Activated CD8-positive, alpha-beta memory T cell treated with anti-CD3 and anti-CD28 coated beads, Interleukin-2, amount 50 U/mL, for 24 hours (primary cell): ENCODE data around the gene TRIP6.

Experiments
- DNase-seq: peaks from one replicate; pipeline ENCODE4 v3.0.0-alpha.2; 2020; ENCODE audit errors: extremely low read depth

Gene TRIP6

DNA sequence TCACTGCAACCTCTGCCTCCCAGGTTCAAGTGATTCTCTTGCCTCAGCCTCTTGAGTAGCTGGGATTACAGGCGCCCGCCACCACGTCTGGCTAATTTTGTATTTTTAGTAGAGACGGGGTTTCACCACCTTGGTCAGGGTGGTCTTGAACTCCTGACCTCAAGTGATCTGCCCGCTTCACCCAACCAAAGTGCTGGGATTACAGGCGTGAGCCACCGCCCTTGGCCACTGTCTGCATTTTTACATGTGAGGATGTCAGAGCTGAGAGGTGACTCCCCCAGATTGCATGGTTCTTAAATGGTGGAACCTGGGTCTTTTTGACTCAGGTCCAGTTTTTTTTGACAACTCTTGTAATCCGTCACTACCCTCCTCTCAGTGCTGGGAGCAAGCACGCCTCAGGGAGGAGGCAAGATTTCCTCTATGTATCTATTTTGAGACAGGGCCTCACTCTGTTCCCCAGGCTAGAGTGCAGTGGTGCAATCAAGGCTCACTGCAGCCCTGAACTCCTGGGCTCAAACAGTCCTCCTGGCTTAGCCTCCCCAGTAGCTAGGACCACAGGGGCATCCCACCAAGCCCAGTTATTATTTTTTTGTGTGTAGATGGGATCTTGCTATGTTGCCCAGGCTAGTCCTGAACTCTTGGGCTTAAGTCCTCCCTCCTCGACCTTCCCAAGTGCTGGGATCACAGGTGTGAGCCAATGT, 6.6 kb downstream of the TRIP6 start:
- DNase-seq, result no peak

DNA sequence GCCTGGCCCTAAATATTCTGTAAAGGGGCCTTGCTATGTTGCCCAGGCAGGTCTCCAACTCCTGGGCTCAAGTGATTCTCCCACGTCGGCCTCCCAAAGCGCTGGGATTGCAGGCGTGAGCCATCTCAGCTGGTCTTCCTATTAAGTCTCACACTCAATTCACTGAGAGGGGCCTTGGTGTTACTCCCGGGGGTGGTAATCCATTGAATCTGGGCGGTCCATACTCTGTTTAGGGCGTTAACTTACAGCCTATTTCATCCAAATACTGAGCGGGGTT, 7.1 kb downstream of the TRIP6 start:
- no peak for DNase-seq

DNA sequence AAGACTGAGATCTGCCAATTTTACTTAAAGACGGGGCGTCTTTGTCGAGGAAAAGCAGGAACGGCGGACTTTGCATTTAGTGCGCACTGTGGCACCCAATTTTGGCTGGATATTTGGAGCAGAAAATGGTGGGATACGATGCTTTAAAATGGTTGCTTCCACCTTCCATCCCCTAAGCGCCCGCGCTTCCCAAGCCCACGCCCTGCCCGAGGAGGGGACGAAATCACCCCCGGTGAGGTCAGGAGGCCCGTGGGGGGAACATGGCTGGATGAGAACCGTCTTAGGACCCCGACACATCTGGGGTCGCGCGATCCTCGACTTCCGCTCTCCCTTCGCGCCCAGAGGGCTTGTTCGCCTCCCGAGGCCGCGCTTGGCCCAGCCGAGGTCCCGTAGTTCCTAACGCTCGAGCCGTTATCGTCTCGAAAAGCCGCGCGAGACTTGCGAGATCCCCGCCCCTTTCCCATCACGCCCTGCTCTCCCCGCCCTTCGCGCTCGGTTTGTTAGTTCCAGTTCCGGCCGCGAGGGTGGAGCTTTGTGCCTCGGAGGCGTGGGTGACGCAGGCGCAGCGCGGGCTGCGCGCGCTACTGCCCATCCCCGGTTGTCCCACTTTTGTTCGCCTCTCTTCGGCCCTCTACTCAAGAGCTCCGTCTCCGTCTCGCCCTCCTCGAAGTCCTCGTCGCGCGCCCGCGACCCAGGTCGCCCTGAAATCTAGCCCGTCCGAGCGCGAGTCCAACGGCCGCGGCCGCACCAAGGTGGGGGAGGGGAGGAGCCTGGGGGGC, 7.6 kb downstream of the TRIP6 start, which contains the start of gene SRRT:
Gene SRRT, plus strand, starts transcription at position 527 of the 779 bp plus-strand sequence. CDS start 488 bp downstream, outside the sequence.
- peak; percentile 94 for DNase-seq

DNA sequence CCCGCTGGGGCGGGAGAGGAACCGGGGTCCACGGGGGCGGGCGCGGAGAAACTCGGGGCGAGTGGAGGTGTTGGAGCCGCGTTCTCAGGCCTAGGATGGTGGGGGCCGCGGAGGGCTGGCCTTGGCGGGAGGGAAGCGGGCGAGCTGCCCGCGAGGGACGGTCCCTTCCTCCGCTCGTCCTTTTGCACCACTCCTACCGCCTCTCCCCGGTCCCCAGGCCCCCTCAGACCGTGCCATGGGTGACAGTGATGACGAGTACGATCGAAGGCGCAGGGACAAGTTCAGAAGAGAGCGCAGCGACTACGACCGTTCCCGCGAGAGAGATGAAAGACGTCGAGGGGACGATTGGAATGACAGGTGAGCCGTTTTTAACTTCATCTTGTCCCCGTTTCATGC, 8.2 kb downstream of the TRIP6 start:
- no peak for DNase-seq

DNA sequence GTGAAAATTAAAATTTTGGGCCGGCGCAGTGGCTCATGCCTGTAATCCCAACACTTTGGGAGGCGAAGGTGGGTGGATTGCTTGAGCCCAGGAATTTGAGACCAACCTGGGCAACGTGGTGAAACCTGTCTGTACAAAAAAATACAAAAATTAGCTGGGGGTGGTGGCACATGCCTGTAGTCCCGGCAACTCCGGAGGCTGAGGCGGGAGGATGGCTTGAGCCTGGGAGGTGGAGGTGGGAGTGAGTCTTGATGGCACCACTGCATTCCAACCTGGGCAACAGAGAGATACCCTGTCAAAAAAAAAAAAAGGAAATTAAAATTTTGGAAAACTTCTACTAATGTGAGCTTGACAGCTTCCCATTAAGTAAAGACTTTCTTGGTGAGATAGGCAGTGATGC, 10.8 kb downstream of the TRIP6 start:
- DNase-seq, result no peak

DNA sequence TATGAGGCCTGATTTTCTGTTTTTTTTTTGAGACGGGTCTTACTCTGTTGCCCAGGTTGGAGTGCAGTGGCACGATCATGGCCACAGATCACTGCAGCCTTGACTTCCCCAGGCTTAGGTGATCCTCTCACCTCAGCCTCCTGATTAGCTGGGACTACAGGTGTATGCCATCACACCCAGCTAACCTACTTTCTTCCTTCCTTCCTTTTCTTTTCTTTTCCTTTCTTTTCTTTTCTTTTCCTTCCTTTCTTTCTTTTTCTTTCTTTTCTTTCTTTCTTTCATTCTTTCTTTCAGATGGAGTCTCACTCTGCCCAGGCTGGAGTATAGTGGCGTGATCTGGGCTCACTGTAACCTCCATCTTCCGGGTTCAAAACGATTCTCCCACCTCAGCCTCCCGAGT, 11.5 kb downstream of the TRIP6 start:
- DNase-seq, result no peak

DNA sequence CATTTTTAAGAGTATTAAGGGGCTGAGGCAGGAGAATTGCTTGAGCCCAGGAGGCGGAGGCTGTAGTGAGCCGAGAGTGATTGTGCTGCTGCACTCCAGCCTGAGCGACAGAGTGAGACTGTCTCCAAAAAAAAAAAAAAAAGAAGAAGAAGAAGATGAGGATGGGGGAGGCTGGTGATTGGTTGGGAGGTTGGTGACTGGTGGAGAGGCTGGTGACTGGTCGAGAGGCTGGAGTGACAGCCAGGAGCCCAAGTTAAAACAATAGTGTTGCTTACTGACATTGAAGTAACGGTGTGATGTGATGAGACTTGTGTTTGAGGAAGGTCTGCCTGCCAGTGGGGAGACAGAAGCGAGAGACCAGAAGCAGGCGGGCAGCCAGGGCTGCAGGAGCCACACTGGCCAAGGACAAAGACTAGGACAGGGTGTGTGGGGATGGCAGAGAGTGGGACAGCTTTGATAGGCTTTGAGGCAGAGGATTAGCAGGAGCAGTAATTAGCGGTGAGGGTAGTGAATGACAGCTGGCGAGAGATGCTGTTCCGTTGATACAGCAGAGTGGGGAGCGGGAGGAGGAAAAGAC, 12.6 kb downstream of the TRIP6 start:
- no peak for DNase-seq

DNA sequence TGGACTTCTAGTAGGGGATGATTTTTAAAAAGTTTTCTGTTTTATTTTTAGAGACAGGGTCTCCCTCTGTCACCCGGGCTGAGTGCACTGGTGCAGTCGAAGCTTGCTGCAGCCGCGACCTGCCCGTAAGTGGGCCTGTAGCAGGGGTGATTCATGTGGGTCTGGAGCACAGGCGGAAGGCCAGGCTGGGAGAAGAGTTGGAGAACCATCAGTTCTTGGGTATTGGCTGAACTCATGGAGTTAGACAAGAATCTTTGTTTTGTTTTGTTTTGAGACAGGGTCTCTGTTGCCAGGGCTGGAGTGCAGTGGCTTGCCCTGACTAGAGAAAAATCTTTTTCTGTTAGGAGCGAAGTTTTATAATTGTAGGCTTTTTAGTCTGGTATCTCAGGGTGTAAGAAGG, 13.5 kb downstream of the TRIP6 start:
- DNase-seq, result no peak

DNA sequence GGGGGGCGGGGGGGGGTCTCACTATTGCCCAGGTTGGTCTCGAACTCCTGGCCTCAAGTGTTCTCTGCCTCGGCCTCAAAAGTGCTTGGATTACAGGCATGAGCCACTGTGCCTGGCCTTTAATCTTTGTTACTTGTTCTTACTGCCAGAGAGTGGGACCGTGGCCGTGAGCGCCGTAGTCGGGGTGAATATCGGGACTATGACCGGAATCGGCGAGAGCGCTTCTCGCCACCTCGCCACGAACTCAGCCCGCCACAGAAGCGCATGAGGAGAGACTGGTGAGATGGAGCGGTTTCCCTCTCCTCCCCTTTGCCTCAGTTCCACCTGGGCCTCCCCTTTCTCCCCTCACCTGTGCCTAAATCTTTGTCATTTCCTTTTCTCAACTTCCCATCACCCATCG, 13.9 kb downstream of the TRIP6 start:
- DNase-seq, result no peak

DNA sequence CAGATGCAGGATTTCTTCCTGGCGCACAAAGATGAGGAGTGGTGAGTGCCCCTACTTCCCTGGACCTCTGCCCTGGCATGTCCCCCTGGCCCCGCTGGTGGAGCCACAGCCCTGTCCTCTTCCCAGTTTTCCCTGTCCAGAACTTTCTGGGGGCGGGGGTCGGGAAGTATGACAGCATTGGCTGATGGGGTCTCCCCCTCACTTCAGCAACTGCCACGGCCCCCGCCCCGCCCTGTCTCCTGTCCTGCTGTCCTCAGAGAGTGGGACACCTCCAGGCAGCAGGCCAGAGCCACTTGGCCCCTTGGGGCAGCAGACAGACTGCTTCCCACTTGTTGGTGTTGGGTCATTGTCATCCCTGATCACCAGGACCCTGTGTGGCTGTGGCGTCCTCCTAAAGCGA, 15.0 kb downstream of the TRIP6 start:
- DNase-seq, result no peak

DNA sequence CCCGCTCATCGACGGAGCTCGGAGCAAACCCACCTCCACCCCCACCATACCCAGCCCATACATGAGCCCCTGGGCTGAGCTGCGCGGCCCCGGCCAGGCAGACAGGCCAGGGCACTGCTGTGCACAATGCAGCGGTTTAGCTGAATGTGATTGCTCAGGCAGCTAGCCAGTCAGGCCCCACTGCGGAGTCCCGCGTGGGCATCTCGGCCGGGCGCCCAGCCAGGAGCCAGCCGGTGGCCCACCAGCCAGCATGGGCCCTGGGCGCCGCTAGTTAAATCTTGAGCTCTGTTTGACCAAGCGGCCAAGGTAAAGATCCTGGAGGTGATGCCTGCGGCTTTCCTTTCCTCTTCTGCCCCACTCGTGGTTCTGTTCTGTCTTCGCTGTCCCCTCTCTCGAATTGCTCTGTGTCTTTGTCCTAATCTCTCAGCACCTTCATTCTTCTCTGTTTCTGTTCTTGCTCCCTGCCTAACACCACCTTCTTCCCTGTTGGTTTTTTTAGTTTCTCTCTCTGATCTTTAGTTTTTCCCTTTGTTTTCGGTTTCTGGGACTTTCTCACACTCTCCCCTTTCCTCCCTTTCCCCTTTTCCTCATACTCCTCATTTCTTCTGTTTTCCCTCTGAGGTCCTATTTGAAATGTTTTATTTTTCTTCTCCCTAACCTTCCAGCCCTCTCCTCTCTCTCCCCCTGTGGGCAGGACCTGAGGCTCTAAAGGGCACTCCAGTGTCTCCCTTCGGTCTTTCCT, 15.8 kb downstream of the TRIP6 start:
- no peak for DNase-seq

DNA sequence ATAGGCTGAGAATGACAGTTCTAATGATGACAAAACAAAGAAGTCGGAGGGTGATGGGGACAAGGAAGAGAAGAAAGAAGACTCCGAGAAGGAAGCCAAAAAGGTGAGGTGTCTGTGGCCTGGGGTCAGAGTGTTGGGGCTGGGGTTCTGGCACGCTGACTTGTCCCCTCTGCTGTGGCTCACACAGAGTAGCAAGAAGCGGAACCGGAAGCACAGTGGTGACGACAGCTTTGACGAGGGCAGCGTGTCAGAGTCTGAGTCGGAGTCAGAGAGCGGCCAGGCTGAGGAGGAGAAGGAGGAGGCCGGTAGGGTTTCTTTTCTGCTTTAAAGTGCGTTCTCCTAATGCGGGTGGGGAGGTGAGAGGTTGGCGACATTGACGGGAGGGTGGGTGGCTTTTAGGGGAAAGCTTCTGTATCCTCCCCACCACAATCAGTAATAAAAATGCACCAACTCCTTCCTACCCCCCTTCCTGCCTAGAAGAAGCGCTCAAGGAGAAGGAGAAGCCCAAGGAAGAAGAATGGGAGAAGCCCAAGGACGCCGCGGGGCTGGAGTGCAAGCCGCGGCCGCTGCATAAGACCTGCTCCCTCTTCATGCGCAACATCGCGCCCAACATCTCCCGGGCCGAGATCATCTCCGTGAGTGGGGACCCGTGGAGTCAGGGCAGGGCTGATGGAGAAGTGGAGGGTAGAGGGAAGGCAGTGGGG, 17.7 kb downstream of the TRIP6 start:
- DNase-seq, result no peak

DNA sequence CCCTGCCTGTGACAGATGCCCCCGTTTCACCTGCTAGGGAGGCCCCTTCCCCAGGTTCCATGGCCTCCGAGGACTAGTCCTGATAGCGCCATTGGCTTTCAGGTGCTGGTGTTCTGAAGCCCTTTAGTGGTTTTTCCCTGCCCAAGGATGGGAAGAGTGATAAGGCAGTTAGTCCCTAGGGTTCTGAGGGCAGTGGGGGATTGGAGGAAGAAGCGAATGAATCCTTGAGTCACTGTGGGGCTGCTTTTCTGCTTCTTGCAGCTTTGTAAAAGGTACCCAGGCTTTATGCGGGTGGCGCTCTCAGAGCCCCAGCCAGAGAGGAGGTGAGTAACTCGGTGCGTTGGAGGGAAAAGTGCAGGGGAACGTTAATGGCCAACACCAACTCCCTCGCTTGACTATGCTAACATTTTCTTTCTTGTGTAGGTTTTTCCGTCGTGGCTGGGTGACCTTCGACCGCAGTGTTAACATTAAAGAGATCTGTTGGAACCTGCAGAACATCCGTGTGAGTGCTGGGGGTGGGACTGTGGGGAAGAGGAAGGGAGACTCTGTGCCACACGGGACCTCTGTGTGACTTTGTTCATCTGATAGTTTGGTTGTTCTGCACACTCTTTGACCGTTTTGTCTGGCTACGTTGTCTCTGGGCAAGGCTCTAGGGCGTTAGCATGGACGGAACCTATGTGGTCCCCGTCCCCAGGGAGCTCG, 18.4 kb downstream of the TRIP6 start:
- DNase-seq, result no peak

DNA sequence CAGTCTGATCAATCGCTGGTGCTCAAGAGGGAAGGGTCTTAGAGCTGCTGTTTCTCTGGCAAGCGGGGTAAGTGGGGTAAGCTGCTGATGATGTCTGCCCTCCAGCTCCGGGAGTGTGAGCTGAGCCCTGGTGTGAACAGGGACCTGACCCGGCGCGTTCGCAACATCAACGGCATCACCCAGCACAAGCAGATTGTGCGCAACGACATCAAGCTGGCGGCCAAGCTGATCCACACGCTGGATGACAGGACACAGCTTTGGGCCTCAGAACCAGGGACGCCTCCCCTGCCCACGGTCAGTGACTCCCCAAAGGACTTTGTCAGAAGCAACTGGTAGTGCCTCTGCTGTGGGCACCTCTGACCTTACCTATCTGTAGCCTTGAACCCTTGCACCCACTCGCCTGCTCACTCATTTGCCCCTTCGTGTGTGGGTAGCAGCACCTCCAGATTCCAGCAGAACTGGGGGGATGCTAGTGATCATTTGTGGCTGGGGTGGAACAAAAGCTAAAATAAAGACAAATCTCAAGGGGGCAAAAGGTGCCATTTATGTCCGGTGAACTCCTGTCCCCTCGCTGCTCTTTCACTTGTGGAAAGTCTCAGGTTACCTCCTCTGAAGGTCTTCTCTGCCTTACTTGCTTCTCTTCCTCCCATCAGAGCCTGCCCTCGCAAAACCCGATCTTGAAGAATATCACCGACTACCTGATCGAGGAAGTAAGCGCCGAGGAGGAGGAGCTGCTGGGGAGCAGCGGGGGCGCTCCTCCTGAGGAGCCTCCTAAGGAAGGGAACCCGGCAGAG, 19.2 kb downstream of the TRIP6 start:
- no peak for DNase-seq

DNA sequence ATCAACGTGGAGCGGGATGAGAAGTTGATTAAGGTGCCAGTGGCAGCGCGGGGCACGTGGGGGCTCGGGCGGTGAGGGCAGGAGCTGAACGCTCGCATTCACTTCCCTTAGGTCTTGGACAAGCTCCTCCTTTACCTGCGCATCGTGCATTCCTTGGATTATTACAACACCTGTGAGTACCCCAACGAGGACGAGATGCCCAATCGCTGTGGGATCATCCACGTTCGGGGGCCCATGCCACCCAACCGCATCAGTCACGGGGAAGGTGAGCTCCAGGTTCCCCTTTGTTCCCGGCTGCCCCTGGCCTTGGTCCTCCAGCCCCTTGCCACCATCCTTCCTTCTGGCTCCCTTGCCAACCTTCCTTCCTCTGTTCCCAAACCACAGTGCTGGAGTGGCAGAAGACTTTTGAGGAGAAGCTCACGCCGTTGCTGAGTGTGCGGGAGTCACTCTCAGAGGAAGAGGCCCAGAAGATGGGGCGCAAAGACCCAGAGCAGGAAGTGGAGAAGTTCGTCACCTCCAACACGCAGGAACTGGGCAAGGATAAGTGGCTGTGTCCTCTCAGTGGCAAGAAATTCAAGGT, 19.8 kb downstream of the TRIP6 start:
- DNase-seq, result no peak

DNA sequence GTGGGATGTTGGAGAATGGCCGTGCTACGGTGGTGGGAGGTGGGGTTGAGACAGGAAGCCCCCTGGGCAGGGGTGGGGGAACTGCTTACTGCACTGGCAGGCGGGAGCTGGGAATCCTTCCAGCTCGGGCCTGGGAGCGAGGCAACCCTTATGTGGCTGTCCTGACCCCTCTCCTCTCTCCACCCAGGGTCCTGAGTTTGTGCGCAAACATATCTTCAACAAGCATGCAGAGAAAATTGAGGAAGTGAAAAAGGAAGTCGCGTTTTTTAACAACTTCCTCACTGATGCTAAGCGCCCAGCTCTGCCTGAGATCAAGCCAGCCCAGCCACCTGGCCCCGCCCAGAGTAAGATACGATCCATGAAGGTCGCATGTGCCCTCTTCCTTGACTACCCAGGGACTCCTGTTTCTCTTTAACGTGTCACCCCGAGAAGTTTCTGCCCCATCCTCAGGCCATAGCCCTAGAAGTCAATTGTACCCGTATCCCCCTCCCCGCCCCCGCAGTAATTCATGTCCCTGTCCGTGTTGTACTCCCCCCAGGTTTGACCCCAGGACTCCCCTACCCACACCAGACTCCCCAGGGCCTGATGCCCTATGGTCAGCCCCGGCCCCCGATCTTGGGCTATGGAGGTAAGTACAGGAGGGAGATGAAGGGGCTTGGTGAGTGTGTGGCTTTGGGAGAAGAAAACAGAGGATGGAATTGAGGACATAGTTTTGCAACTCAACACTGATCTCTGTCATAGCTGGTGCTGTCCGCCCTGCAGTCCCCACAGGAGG, 20.5 kb downstream of the TRIP6 start:
- DNase-seq, result no peak

DNA sequence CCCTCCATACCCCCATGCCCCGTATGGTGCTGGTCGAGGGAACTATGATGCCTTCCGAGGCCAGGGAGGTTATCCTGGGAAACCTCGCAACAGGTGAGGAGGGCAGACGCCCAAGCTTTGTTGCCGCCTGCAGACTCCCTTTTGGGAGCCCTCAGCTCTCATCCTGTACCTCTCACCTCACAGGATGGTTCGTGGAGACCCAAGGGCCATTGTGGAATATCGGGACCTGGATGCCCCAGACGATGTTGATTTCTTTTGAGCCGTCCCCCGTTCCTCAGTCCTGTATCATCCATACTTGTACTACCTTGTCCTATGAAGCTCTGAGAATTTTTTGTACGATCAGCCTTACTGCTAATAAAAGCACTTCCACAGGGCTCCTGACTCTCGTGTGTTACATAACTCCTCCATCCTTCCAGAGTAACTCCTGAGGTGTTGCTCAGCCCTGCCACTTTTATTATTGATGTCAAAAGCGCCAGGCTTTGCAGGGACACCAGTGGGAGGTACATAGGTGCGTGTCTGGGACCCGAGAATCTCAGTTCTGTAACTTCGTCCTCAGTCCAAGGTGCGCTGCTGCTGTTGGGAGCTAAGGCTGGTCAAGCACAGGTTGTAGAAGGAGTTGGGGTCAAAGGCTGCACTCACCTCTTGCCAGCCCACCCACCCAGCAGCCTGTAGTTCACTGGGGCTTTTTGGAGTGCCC, 21.3 kb downstream of the TRIP6 start:
- no peak for DNase-seq

DNA sequence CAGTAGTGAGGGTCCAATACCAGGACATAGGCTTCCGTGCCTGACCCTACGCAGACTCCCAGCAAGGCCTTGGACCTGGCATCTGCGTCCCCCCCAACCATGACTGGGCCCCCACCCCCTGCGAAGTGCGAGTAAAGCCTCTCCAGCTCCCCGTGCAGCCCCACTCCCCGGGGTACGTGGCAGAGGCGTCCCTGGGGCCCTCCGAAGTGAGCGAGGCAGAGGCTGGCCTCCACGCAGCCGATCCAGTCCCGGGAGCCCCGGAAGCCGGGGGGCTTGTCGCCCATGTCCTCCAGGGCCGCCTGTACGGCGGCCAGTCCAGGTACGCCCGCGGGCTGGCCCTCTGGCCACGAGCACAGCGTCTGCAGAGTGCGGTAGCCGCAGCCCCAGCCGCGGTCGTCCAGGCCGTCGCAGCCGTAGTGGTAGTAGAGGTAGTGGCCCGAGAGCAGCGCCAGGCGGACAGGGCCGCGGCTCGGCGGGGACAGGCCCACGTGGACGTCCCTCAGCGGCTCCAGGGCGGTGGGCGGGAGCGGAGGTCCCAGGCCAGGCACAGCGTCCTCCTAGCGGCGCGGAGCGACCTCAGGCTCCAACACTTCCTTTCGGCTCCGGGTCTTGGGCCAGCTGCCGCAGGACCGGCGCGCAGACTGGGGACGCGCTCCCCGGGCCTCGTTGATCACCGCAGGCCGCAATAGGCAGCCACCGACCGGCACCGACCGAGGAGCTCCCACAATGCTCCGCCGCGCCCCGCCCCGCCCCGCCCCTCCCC, 22.0 kb downstream of the TRIP6 start, which contains the start of gene UFSP1:
Gene UFSP1, minus strand, starts transcription at position 728 of the 763 bp plus-strand sequence. Its CDS starts 444 bp downstream, at position 284.
- no peak for DNase-seq
